ENCODE data around the gene PPP4R3A.

DNA sequence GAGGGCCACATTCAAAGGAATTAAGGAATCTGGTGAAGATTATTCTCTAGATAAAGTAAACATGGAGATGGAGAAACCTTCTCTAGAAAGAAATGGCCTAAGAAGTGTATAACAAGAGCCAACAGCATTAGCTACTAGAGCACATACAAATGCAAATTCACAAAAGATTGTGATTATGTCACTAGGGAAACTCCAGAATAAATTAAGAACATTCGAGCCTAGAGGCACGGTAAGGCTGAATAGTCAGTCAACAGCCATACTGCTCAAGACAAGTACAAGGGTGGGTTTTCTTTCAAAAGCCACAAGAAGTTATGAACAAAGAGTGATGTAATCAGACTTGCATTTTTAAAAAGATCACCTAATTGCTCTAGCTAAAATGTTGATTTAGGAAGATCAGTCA is 25.4 kb downstream of the PPP4R3A start:
- TF ChIP-seq, protein P1, sequence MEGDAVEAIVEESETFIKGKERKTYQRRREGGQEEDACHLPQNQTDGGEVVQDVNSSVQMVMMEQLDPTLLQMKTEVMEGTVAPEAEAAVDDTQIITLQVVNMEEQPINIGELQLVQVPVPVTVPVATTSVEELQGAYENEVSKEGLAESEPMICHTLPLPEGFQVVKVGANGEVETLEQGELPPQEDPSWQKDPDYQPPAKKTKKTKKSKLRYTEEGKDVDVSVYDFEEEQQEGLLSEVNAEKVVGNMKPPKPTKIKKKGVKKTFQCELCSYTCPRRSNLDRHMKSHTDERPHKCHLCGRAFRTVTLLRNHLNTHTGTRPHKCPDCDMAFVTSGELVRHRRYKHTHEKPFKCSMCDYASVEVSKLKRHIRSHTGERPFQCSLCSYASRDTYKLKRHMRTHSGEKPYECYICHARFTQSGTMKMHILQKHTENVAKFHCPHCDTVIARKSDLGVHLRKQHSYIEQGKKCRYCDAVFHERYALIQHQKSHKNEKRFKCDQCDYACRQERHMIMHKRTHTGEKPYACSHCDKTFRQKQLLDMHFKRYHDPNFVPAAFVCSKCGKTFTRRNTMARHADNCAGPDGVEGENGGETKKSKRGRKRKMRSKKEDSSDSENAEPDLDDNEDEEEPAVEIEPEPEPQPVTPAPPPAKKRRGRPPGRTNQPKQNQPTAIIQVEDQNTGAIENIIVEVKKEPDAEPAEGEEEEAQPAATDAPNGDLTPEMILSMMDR (conservative IDR thresholded peaks at IDR 0.05 in 1 of 2, IDR thresholded peaks at IDR 0.05 in 1 of 2; ENCODE audit: extremely low read depth in 1 of 2, insufficient read depth in 1 of 2, low read depth in 1 of 2, low read length in 2 of 2) = no peak
- no peak for TF ChIP-seq EZH2 (IDR thresholded peaks at IDR 0.05; ENCODE audit: borderline replicate concordance, low read length)
